Measurements from ENCODE around the gene JMY.
A peak's percentile ranks its signal among the peaks of the same experiment; 100 is the strongest.

The JMY gene, protein sequence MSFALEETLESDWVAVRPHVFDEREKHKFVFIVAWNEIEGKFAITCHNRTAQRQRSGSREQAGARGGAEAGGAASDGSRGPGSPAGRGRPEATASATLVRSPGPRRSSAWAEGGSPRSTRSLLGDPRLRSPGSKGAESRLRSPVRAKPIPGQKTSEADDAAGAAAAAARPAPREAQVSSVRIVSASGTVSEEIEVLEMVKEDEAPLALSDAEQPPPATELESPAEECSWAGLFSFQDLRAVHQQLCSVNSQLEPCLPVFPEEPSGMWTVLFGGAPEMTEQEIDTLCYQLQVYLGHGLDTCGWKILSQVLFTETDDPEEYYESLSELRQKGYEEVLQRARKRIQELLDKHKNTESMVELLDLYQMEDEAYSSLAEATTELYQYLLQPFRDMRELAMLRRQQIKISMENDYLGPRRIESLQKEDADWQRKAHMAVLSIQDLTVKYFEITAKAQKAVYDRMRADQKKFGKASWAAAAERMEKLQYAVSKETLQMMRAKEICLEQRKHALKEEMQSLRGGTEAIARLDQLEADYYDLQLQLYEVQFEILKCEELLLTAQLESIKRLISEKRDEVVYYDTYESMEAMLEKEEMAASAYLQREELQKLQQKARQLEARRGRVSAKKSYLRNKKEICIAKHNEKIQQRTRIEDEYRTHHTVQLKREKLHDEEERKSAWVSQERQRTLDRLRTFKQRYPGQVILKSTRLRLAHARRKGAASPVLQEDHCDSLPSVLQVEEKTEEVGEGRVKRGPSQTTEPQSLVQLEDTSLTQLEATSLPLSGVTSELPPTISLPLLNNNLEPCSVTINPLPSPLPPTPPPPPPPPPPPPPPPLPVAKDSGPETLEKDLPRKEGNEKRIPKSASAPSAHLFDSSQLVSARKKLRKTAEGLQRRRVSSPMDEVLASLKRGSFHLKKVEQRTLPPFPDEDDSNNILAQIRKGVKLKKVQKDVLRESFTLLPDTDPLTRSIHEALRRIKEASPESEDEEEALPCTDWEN

DNA sequence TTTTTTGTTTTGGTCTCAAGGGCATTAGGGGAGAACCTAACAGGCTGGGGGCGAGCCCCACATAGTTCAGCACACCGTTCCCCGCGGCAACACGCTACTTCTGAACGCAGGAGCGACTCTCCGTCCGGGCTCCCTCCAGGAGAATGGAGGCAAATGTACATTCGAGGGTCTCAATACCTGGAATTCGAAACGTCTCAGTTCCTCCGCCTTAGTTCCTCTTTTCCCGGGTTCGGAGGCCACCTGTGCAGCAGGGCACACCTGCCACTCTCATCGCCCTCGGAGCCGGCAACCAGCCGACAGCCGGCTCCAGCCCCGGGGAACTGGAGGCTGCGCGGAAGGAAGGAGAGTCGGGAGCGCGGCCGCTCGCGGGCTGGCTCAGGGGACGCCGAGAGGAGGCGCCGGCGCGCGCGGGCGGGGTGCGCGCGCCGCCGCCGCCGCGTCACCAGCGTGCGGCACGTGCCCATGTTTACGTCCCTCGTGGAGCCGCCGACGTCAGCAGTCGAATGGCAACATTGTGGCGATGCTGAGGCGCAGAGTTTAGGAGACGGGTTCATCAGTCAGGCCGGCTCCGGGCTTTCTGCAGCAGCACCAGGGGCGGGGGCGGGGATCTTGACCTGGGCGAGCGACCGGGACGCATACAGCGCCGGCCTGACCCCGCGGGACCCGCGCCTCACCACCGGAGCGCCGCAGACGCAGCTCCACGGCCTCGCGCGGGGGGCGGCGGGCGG is at the start of gene JMY:
TSS of gene JMY (plus strand) at position 498 of the 728 bp plus-strand sequence. CDS start 520 bp downstream, outside the sequence.
- TF ChIP-seq, protein P1, sequence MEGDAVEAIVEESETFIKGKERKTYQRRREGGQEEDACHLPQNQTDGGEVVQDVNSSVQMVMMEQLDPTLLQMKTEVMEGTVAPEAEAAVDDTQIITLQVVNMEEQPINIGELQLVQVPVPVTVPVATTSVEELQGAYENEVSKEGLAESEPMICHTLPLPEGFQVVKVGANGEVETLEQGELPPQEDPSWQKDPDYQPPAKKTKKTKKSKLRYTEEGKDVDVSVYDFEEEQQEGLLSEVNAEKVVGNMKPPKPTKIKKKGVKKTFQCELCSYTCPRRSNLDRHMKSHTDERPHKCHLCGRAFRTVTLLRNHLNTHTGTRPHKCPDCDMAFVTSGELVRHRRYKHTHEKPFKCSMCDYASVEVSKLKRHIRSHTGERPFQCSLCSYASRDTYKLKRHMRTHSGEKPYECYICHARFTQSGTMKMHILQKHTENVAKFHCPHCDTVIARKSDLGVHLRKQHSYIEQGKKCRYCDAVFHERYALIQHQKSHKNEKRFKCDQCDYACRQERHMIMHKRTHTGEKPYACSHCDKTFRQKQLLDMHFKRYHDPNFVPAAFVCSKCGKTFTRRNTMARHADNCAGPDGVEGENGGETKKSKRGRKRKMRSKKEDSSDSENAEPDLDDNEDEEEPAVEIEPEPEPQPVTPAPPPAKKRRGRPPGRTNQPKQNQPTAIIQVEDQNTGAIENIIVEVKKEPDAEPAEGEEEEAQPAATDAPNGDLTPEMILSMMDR (IDR thresholded peaks at IDR 0.05; ENCODE audit: control extremely low read depth, extremely low read depth, low read depth, missing control alignments) = peak; percentile 13
- DNase-seq (ENCODE audit: extremely low spot score) = peak; percentile 90
- CTCF ChIA-PET = interaction anchor here (1.7 to 2.3 kb wide), 2 partner anchors 15 to 103 kb away, joined by 4 to 8 read pairs; no protein-coding TSS in a partner anchor
- POLR2A ChIA-PET = interaction anchor here (0.5 to 1.1 kb wide), 2 partner anchors 279 to 331 kb away, joined by 3 to 8 read pairs; partner anchors contain the start of gene HOMER1

DNA sequence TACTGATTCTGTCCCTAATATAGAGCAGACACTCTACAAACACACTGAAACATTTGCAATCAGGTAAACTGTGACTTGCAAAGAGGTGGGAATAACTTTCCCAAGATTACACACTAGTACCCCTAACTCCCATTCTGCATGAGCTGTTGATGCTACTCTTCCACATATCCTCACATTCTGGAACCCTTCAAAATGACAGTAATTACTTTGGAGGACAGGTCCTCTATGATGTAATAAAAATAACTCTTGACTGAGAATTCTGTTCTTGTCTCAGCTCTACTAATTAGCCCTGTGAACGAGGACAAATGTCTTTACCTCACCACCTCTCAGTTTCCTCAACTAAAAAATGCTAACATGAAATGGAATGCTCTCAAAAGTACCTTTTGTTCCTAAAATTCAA is 49.5 kb upstream of the JMY start:
- TF ChIP-seq, protein P1 (IDR thresholded peaks at IDR 0.05; ENCODE audit: control extremely low read depth, extremely low read depth, low read depth, missing control alignments) = no peak
- ChIA-PET POLR2A (no interaction called here), CTCF (interaction anchor here (1.1 kb wide), 1 partner anchor 9 kb away, joined by 3 read pairs; no protein-coding TSS in a partner anchor)
- DNase-seq (ENCODE audit: extremely low spot score) = no peak

DNA sequence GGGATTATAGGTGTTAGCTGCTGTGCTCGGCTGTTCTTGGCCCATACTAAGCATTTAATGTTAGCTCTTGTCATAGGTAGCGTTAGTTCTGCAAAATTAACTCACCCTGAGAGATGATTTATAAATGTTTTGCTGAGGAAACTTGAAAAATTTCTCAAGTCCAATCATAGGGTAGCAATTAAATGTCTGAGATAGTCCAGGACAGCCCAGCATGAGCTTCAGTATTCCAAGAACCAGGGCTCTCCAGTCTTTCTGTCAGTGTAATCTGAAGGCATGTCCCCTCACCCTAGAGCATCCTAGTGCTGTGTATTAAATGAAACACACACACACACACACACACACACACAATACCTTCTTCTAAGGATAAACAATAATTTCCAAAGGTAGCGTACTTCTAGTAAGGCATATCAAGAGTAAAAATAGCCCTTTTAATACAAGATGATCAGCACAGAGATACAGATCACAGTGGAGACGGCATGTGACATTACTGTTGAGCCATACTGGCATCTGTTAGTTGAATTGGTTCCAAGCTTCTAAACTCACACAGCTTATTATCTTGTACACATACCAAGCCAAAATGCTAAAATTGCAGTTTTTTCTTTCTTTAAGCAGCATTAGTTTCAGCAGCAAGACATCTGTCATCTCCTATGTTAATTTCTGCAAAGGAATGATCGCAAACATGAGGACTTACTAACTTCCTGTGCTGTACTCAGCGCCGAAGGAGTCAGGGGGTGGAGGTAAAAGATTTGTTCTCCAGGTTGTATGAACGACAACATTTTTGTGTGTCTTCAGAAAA is 46.3 kb upstream of the JMY start:
- ChIA-PET POLR2A (no interaction called here), CTCF (interaction anchor here (1.2 to 2.2 kb wide), 5 partner anchors 11 to 169 kb away, joined by 3 to 12 read pairs (median 6); no protein-coding TSS in a partner anchor)
- TF ChIP-seq, protein P1 (IDR thresholded peaks at IDR 0.05; ENCODE audit: control extremely low read depth, extremely low read depth, low read depth, missing control alignments) = no peak
- no peak for DNase-seq (ENCODE audit: extremely low spot score)

DNA sequence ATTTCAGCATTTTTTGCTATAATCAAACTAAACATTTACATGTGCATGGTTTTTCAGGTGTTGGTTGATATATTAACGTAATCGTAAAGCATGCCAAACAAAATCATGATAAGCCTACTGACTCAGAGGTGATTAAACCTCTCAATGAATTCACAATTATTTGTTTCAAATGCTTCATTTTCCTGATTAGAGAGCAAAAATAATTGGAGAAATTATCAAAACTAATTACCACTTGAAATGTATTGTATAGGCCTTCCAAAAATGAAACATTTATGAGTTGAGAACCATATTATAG is 45.7 kb upstream of the JMY start:
- POLR2A ChIA-PET = no interaction called here
- TF ChIP-seq, protein P1 (IDR thresholded peaks at IDR 0.05; ENCODE audit: control extremely low read depth, extremely low read depth, low read depth, missing control alignments) = no peak
- DNase-seq (ENCODE audit: extremely low spot score) = no peak
- CTCF ChIA-PET = interaction anchor here (1.2 kb wide), 1 partner anchor 13 kb away, joined by 3 read pairs; no protein-coding TSS in a partner anchor

DNA sequence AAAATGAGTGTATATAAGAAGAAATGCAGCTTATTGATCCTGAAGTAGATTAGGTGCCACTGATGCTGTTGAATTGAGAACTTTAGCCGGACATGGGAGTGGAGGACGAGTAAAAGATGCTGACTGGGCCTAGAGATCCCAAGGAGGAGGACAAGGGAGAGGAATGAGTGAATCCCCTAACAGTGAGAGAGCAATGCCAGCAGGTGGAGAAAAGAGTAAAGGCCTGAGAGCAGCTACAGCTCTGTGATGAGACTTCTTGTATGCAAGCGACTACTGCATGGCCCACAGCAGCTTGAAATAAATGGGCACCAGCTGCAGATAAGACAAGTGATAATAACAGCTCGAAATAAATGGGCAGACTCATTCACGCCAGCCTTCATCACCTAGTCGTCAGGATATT is 44.5 kb upstream of the JMY start:
- DNase-seq (ENCODE audit: extremely low spot score) = no peak
- TF ChIP-seq, protein P1 (IDR thresholded peaks at IDR 0.05; ENCODE audit: control extremely low read depth, extremely low read depth, low read depth, missing control alignments) = no peak
- POLR2A ChIA-PET = no interaction called here
- CTCF ChIA-PET = interaction anchor here (0.9 to 1.2 kb wide), 2 partner anchors 59 to 273 kb away, joined by 3 read pairs; no protein-coding TSS in a partner anchor
